Transverse colon (tissue), 4 donors: ENCODE data around the gene UGT1A10. TPM values are rescaled to one million over a fixed set of nuclear protein-coding genes. Genes with fewer than 3 reads are reported as not detected.

Experiments used
- DNase-seq: peaks from one replicate; pipeline ENCODE4 v3.0.0-alpha.2; 2019
- H3K27ac ChIP-seq, 4 donors: fragments of 200-600 bp; sonication (generic); 2 replicates each; pipeline ENCODE4 v1.5.1; 2016 to 2018; ENCODE audit warnings: inconsistent platforms in 4 of 4
- H3K27me3 ChIP-seq: fragments of 200-600 bp; sonication (generic); 2 replicates; pipeline ENCODE4 v1.5.1; 2017; ENCODE audit warnings: inconsistent platforms
- H3K36me3 ChIP-seq, 4 donors: fragments of 200-600 bp; sonication (generic); 2 replicates each; pipeline ENCODE4 v1.5.1; 2017 to 2019; ENCODE audit warnings: inconsistent platforms in 4 of 4
- H3K4me1 ChIP-seq, 4 donors: fragments of 200-600 bp; sonication (generic); 2 replicates each; pipeline ENCODE4 v1.5.1; 2017 to 2020; ENCODE audit warnings: inconsistent platforms in 4 of 4
- H3K4me3 ChIP-seq, 4 donors: fragments of 200-600 bp; sonication (generic); 1 replicate in 1 of 4; 2 replicates in 3 of 4; pipeline versions ENCODE4 v1.5.1 to v1.6.1; 2017 to 2019; ENCODE audit warnings: inconsistent platforms in 4 of 4
- H3K9me3 ChIP-seq, 2 donors: fragments of 200-600 bp; sonication (generic); 2 replicates each; pipeline ENCODE4 v1.5.1; 2017 to 2019; ENCODE audit warnings: inconsistent platforms in 2 of 2
- CTCF ChIP-seq, 5 experiments: fragments of 200-600 bp in 3 of 5; fragments of 450-650 bp in 2 of 5; sonication (generic) in 3 of 5; IDR thresholded peaks; 1 replicate in 2 of 5; 2 replicates in 3 of 5; pipeline ENCODE4 v1.5.1; 2016 to 2017; ENCODE audit warnings: antibody characterized with exemption in 5 of 5, inconsistent platforms in 3 of 5, mild to moderate bottlenecking in 2 of 5, moderate library complexity in 1 of 5
- EP300 ChIP-seq: sonication (generic); formaldehyde crosslinking; IDR thresholded peaks from one replicate; pipeline ENCODE4 v1.6.1; 2017; ENCODE audit warnings: antibody characterized with exemption, low read depth
- POLR2A ChIP-seq: fragments of 450-650 bp; IDR thresholded peaks from one replicate; pipeline ENCODE4 v1.6.1; 2016; ENCODE audit warnings: antibody characterized with exemption, mild to moderate bottlenecking, moderate library complexity
- POLR2AphosphoS5 ChIP-seq, 3 donors: sonication (generic); formaldehyde crosslinking; IDR thresholded peaks; one replicate each; pipeline ENCODE4 v1.6.1; 2016; ENCODE audit warnings: antibody characterized with exemption in 3 of 3
- WGBS, 2 donors: methylation state at CpG; one replicate each; pipeline ENCODE4 v1.1.5; 2018; ENCODE audit warnings: low coverage in 1 of 2; 5-methylcytosine and 5-hydroxymethylcytosine counted together
- in situ Hi-C, 4 donors: fragments of 200-750 bp; cut with MboI; loops; one replicate each; pipeline versions ENCODE4 v1.15.0 to v1.15.1; 2017; ENCODE audit warnings: low sequenced_read_pairs in 3 of 4, low pct_ligation_motif_present in 1 of 4, low pct_unique_long_range_greater_than_20kb in 1 of 4
- intact Hi-C: fragments of 100-400 bp; cut with DNase I; formaldehyde crosslinking; loops from one replicate; pipeline ENCODE4 v1.15.1; 2023; ENCODE audit warnings: low total_unique reads
- total RNA-seq, 4 donors: library from RNA; depleted of rRNA; stranded (reverse); fragments of >200 nt; gene quantifications; one replicate each; pipeline ENCODE4 v1.1.0, GENCODE V29; 2016

UGT1A10 gene
- total RNA-seq, 4 donors from 2014 or later = 54.2 to 87.5 (median 54.9) TPM

DNA sequence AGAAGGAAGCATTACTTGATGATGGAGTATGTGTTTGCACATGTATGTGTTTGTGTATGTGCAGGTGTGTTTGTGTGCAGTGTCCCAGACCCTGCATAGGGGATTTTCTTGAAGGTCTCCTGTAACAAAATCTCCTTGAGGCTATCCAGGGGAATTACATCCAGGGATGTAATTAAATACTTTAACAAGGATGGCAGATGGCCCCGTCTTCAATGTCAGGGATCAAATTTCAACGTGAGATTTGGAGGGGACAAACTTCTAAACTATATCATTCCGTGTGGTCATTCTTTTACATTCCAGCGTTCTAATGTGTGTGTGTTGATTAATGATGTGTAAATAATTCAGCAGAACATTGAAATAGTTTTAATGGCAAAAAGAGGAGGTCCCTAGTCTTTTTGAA, 38.7 kb downstream of the UGT1A10 start:
- 71 to 78% methylated on average over 3 to 4 of the region's 4 CpGs for WGBS, 2 donors
- DNase-seq = no peak
- H3K27me3 ChIP-seq = no peaks in the 10 kb centered on the region
- H3K4me3 ChIP-seq = no peak overlapping the region
- H3K4me1 ChIP-seq = no peaks in the 10 kb centered on the region
- H3K27ac ChIP-seq = no peak overlapping the region
- in situ Hi-C loops (no loop called here), intact Hi-C loops (no loop called here)
- no peaks in the 10 kb centered on the region for H3K9me3 ChIP-seq
- H3K36me3 ChIP-seq = no peaks in the 10 kb centered on the region
- TF ChIP-seq POLR2A = no peak
- TF ChIP-seq EP300 = no peak
- TF ChIP-seq CTCF (IDR thresholded peaks at IDR 0.05) = peak in 1 of 5 experiments; percentile 9
- no peak for TF ChIP-seq POLR2AphosphoS5 (IDR thresholded peaks at IDR 0.05)

DNA sequence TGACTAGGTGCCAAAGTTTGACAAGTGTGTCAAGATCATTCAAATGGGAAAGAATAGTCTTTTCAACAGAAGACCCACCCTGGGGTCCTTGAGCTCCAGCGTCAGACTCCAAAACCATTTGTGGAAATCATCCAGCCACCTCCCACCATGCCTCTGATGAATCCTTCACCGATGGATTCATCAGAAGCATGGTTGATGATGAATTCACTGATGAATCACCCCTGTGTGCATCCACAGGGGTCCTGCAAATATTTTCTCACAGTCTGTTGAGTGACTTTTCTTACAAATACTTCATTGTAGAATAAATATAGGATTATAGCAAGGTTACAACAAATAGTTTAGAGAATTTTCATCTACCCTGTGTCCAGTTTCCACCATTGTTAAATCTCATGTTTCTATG, 39.8 kb downstream of the UGT1A10 start:
- H3K36me3 ChIP-seq = no peaks in the 10 kb centered on the region
- H3K4me3 ChIP-seq = no peak overlapping the region
- no peaks in the 10 kb centered on the region for H3K9me3 ChIP-seq
- no peaks in the 10 kb centered on the region for H3K27me3 ChIP-seq
- TF ChIP-seq POLR2A = no peak
- TF ChIP-seq POLR2AphosphoS5 (IDR thresholded peaks at IDR 0.05) = no peak
- TF ChIP-seq CTCF (IDR thresholded peaks at IDR 0.05) = no peak
- no peak for TF ChIP-seq EP300
- 80 to 89% methylated on average over 1 to 2 of the region's 2 CpGs for WGBS, 2 donors
- no peak for DNase-seq
- no peak overlapping the region for H3K27ac ChIP-seq
- no peaks in the 10 kb centered on the region for H3K4me1 ChIP-seq
- in situ Hi-C loops = no loop called here
- intact Hi-C loops = no loop called here

DNA sequence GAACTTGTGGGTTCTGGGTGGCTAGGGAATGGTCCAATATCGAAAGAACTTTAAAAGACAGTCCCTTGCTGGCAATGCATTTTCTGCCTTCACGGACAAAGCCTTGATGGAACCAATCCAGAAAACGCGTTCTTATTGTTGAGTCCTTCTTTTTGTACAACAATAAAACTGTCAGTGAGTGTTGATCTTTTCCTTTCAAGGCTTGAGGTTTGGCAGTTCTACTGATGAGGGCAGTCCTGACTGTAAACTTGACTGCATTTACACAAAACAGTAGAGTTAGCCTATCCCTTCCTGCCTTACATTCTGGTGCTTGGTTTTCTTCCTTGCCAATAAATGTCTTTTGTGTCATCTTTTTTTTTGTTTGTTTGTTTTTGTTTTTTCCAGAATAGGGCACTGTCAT, 42.9 kb downstream of the UGT1A10 start:
- H3K9me3 ChIP-seq = no peaks in the 10 kb centered on the region
- no peak overlapping the region for H3K27ac ChIP-seq
- no peaks in the 10 kb centered on the region for H3K36me3 ChIP-seq
- DNase-seq = no peak
- TF ChIP-seq POLR2AphosphoS5 (IDR thresholded peaks at IDR 0.05) = no peak
- no peak for TF ChIP-seq CTCF (IDR thresholded peaks at IDR 0.05)
- TF ChIP-seq EP300 = no peak
- TF ChIP-seq POLR2A = no peak
- H3K4me3 ChIP-seq = no peak overlapping the region
- 48 to 51% methylated on average over 4 of the region's 4 CpGs for WGBS, 2 donors
- no peaks in the 10 kb centered on the region for H3K27me3 ChIP-seq
- in situ Hi-C loops (no loop called here), intact Hi-C loops (no loop called here)
- H3K4me1 ChIP-seq = peaks cover 0 to 3% (median 1%) of the 10 kb centered on the region in 4 donors

- Histone ChIP-seq H3K4me3 (no peak overlapping the region), H3K4me1 (peaks cover 0 to 13% (median 5%) of the 10 kb centered on the region in 4 donors), H3K27ac (no peak overlapping the region), H3K36me3 (no peaks in the 10 kb centered on the region), H3K27me3 (no peaks in the 10 kb centered on the region), H3K9me3 (no peaks in the 10 kb centered on the region)
- TF ChIP-seq POLR2A = no peak
- TF ChIP-seq POLR2AphosphoS5 (IDR thresholded peaks at IDR 0.05) = no peak
- TF ChIP-seq EP300 = no peak
- no peak for TF ChIP-seq CTCF (IDR thresholded peaks at IDR 0.05)
- 83 to 90% methylated on average over 3 to 4 of the region's 4 CpGs for WGBS, 2 donors
- DNase-seq = no peak
- in situ Hi-C loops = no loop called here
- intact Hi-C loops = no loop called here
Measured at GRCh38 chr2:233680361-233681045, 44.3 kb downstream of the UGT1A10 start.
